ENCODE measurements around the gene PTPN1. TPM values are rescaled to one million over a fixed set of nuclear protein-coding genes. Genes with fewer than 3 reads are reported as not detected.

The PTPN1 gene
- total and polyA plus RNA-seq, 2 experiments from 2014 or later = 16.9 to 26.4 TPM

DNA sequence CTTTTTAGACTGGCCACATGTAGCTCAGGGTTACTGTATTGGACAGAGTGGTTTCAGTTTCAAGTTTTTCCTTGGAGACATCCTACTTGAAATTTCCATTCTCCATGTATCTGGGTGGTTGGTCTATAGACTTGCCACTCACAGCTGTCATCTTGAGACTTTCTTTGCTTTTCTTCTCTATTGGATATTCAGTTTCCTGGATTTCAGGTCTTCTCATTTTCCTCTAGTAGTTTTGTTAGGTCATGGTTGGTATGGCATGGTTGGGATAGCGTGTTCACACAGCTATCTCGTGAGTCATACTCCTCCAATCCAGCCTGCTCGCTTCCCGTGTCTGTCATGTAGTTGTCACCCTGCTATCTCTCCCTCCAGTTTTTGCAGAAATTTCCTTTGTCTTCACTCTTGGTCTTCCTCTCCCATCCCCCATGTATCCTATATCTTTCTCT lies 48.3 kb downstream of the PTPN1 start:
- H3K36me3 ChIP-seq (ENCODE audit: insufficient read depth) = no peaks in the 10 kb centered on the region
- ATAC-seq (no peak), DNase-seq (ENCODE audit: low spot score) (no peak)
- H3K4me1 Mint-ChIP-seq = no peaks in the 10 kb centered on the region; the same call in 2 of the 3 replicates
- no peak overlapping the region for H3K27ac Mint-ChIP-seq
- H3K27me3 Mint-ChIP-seq (ENCODE audit: insufficient read depth, low read depth, poor library complexity) = no peaks in the 10 kb centered on the region
- H3K4me3 ChIP-seq = no peak overlapping the region
- TF ChIP-seq POLR2AphosphoS5 (IDR thresholded peaks at IDR 0.05; ENCODE audit: low read depth) (no peak), EZH2phosphoT487 (IDR thresholded peaks at IDR 0.05; ENCODE audit: unreplicated experiment) (no peak), CREB1 (CRISPR knock-in tag; IDR thresholded peaks at IDR 0.05; ENCODE audit: low read depth) (no peak), STAT1 (IDR thresholded peaks at IDR 0.05; ENCODE audit: unreplicated experiment) (no peak), JUNB (IDR thresholded peaks at IDR 0.05; ENCODE audit: unreplicated experiment) (no peak), NANOG (IDR thresholded peaks at IDR 0.05; ENCODE audit: borderline replicate concordance) (no peak), EZH2 (IDR thresholded peaks at IDR 0.05; ENCODE audit: low read depth, unreplicated experiment) (no peak), ZNF331 (CRISPR knock-in tag; IDR thresholded peaks at IDR 0.05; ENCODE audit: low read depth) (no peak), ZNF114 (CRISPR knock-in tag; IDR thresholded peaks at IDR 0.05) (no peak)
- TF ChIP-seq, protein P1, sequence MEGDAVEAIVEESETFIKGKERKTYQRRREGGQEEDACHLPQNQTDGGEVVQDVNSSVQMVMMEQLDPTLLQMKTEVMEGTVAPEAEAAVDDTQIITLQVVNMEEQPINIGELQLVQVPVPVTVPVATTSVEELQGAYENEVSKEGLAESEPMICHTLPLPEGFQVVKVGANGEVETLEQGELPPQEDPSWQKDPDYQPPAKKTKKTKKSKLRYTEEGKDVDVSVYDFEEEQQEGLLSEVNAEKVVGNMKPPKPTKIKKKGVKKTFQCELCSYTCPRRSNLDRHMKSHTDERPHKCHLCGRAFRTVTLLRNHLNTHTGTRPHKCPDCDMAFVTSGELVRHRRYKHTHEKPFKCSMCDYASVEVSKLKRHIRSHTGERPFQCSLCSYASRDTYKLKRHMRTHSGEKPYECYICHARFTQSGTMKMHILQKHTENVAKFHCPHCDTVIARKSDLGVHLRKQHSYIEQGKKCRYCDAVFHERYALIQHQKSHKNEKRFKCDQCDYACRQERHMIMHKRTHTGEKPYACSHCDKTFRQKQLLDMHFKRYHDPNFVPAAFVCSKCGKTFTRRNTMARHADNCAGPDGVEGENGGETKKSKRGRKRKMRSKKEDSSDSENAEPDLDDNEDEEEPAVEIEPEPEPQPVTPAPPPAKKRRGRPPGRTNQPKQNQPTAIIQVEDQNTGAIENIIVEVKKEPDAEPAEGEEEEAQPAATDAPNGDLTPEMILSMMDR (conservative IDR thresholded peaks at IDR 0.05; ENCODE audit: low read depth in 2 of 2) = no peak
- TF ChIP-seq, protein P2, sequence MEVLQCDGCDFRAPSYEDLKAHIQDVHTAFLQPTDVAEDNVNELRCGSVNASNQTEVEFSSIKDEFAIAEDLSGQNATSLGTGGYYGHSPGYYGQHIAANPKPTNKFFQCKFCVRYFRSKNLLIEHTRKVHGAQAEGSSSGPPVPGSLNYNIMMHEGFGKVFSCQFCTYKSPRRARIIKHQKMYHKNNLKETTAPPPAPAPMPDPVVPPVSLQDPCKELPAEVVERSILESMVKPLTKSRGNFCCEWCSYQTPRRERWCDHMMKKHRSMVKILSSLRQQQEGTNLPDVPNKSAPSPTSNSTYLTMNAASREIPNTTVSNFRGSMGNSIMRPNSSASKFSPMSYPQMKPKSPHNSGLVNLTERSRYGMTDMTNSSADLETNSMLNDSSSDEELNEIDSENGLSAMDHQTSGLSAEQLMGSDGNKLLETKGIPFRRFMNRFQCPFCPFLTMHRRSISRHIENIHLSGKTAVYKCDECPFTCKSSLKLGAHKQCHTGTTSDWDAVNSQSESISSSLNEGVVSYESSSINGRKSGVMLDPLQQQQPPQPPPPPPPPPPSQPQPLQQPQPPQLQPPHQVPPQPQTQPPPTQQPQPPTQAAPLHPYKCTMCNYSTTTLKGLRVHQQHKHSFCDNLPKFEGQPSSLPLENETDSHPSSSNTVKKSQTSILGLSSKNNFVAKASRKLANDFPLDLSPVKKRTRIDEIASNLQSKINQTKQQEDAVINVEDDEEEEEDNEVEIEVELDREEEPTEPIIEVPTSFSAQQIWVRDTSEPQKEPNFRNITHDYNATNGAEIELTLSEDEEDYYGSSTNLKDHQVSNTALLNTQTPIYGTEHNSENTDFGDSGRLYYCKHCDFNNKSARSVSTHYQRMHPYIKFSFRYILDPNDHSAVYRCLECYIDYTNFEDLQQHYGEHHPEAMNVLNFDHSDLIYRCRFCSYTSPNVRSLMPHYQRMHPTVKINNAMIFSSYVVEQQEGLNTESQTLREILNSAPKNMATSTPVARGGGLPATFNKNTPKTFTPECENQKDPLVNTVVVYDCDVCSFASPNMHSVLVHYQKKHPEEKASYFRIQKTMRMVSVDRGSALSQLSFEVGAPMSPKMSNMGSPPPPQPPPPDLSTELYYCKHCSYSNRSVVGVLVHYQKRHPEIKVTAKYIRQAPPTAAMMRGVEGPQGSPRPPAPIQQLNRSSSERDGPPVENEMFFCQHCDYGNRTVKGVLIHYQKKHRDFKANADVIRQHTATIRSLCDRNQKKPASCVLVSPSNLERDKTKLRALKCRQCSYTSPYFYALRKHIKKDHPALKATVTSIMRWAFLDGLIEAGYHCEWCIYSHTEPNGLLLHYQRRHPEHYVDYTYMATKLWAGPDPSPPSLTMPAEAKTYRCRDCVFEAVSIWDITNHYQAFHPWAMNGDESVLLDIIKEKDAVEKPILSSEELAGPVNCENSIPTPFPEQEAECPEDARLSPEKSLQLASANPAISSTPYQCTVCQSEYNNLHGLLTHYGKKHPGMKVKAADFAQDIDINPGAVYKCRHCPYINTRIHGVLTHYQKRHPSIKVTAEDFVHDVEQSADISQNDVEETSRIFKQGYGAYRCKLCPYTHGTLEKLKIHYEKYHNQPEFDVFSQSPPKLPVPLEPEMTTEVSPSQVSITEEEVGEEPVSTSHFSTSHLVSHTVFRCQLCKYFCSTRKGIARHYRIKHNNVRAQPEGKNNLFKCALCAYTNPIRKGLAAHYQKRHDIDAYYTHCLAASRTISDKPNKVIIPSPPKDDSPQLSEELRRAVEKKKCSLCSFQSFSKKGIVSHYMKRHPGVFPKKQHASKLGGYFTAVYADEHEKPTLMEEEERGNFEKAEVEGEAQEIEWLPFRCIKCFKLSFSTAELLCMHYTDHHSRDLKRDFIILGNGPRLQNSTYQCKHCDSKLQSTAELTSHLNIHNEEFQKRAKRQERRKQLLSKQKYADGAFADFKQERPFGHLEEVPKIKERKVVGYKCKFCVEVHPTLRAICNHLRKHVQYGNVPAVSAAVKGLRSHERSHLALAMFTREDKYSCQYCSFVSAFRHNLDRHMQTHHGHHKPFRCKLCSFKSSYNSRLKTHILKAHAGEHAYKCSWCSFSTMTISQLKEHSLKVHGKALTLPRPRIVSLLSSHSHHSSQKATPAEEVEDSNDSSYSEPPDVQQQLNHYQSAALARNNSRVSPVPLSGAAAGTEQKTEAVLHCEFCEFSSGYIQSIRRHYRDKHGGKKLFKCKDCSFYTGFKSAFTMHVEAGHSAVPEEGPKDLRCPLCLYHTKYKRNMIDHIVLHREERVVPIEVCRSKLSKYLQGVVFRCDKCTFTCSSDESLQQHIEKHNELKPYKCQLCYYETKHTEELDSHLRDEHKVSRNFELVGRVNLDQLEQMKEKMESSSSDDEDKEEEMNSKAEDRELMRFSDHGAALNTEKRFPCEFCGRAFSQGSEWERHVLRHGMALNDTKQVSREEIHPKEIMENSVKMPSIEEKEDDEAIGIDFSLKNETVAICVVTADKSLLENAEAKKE (CRISPR knock-in tag; IDR thresholded peaks at IDR 0.05) = no peak
- TF ChIP-seq, protein P3, sequence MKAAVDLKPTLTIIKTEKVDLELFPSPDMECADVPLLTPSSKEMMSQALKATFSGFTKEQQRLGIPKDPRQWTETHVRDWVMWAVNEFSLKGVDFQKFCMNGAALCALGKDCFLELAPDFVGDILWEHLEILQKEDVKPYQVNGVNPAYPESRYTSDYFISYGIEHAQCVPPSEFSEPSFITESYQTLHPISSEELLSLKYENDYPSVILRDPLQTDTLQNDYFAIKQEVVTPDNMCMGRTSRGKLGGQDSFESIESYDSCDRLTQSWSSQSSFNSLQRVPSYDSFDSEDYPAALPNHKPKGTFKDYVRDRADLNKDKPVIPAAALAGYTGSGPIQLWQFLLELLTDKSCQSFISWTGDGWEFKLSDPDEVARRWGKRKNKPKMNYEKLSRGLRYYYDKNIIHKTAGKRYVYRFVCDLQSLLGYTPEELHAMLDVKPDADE (IDR thresholded peaks at IDR 0.05) = no peak
- TF ChIP-seq, protein P4, sequence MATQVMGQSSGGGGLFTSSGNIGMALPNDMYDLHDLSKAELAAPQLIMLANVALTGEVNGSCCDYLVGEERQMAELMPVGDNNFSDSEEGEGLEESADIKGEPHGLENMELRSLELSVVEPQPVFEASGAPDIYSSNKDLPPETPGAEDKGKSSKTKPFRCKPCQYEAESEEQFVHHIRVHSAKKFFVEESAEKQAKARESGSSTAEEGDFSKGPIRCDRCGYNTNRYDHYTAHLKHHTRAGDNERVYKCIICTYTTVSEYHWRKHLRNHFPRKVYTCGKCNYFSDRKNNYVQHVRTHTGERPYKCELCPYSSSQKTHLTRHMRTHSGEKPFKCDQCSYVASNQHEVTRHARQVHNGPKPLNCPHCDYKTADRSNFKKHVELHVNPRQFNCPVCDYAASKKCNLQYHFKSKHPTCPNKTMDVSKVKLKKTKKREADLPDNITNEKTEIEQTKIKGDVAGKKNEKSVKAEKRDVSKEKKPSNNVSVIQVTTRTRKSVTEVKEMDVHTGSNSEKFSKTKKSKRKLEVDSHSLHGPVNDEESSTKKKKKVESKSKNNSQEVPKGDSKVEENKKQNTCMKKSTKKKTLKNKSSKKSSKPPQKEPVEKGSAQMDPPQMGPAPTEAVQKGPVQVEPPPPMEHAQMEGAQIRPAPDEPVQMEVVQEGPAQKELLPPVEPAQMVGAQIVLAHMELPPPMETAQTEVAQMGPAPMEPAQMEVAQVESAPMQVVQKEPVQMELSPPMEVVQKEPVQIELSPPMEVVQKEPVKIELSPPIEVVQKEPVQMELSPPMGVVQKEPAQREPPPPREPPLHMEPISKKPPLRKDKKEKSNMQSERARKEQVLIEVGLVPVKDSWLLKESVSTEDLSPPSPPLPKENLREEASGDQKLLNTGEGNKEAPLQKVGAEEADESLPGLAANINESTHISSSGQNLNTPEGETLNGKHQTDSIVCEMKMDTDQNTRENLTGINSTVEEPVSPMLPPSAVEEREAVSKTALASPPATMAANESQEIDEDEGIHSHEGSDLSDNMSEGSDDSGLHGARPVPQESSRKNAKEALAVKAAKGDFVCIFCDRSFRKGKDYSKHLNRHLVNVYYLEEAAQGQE (IDR thresholded peaks at IDR 0.05; ENCODE audit: unreplicated experiment) = no peak
- peaks cover 4% of the 10 kb centered on the region; the same call in 1 of the 2 replicates for H4K20me1 ChIP-seq (replicated peaks; ENCODE audit: insufficient read depth)
- no peaks in the 10 kb centered on the region for H3K27me3 ChIP-seq (ENCODE audit: insufficient read depth)
- H3K4me3 Mint-ChIP-seq = no peak overlapping the region
- no peak overlapping the region for H2AFZ ChIP-seq
- no peak overlapping the region for H3K27ac ChIP-seq (ENCODE audit: low read depth)
- no peaks in the 10 kb centered on the region for H3K9me3 Mint-ChIP-seq
- peaks cover 24% of the 10 kb centered on the region for H3K79me2 ChIP-seq (replicated peaks; ENCODE audit: insufficient read depth)
- H3K4me2 ChIP-seq = no peak overlapping the region
- no peaks in the 10 kb centered on the region for H3K4me1 ChIP-seq (ENCODE audit: insufficient read depth)
- peaks cover 12% of the 10 kb centered on the region for H3K36me3 Mint-ChIP-seq (ENCODE audit: low read depth)
- no peaks in the 10 kb centered on the region for H3K9me2 ChIP-seq (ENCODE audit: insufficient read depth)
- H3F3A ChIP-seq (replicated peaks; ENCODE audit: low read depth) = no peaks in the 10 kb centered on the region

Data from GM23338 (cell line).